AG08396 (cell line): Measurements from ENCODE around the gene SLC38A8.
A peak's percentile ranks its signal among the peaks of the same experiment; 100 is the strongest.

Experiments used
- DNase-seq: peaks from one replicate; pipeline ENCODE4 v3.0.0; 2012; ENCODE audit warnings: low spot score, mixed read lengths

Gene SLC38A8

DNA sequence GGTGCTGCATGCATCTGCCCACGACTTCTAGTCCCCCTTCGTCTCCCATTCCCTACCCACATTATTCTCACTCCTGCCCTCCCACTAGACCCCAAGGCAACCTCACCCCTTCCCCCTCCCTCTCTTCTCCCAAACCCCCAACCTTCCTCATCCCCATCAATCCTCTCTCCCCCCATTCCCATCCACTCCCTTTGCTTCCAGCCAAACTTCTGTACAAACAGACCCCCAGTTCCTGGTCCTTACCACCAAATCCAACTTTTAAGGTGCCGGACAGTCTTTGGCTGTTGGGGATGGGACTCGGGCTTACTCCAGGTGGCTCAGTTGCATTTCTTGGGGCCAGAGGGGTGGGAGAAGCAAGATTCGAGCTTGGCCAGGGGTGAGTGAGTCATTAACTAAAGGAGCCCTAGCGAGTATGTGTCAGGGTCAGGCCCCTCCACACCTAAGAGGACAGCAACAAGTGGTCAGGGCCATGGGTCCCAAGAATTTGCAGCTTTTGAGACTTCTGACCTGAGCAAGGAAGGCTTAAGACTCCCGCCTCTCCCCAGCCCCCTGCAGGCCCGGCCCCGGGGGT is at the start of gene SLC38A8:
TSS of gene SLC38A8 (minus strand) at position 488 of the 571 bp plus-strand sequence. CDS start 638 bp downstream, outside the sequence.
- DNase-seq, result no peak

DNA sequence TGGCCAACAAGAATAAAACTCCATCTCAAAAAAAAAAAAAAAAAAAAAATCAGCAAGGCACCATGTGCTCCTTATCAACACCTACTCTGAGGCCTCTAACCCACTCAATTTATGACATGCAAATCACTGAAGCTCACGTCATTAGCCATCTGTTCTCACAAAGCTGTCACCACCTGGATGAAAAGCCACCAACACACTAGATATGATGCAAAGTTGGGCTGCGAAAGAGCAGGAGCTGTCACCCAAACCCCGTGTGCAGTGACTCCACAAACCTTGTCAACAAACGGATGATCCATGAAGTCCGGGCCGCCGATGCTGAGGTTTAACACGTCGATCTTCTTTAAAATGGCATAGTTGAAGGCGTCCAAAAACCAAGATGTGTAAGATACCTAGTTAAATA is 48.9 kb upstream of the SLC38A8 start:
- DNase-seq, result no peak

DNA sequence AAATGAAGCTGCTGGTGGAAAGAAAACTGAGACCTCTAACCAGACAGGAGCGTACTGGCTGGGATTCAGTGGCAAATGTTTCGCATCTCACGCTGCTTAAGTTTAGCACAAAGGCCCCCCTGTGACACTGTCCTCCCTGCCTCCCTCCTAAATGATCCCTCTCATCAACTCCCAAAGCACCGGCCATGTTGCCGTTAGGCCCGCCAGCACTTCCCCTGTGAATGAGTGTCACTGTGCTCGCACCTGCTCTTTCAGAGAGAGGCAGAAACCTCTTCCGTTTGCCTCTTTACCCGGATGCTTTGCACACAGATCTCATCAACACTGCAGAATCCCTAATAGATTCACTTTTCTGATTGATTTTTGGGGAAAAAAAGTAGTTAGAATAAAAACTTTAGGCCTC is 47.6 kb upstream of the SLC38A8 start:
- no peak for DNase-seq

DNA sequence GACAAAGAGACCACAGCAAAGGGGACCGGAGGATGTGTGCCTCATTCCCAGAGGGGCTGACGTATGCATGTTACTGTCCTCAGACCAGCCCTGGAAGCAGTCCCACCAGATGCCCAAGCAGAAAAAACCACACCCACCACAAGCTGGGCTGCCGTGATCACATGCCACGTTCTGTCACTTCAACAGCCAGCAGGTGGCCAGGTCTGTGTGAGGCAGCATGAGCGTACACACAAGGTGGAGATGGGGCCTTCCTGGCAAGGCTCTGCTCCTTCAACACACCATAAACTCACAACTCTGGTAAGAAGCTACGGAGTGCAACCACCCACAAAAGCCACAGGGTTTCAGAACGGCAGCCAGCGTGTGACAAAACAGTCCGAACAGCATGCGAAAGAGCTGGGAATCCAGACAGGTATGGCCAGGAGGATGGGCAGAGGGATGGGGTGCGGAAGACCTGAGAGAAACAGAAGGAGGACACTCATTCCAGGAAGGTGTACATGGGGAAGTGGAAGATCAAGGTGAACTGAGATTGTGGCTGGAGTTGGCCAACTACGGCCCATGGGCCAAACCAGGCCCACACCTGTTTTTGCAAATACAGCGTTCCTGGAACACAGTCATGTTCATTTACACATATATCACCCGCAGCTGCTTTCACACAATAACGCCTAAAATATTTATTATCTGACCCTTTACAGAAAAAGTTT is 46.2 kb upstream of the SLC38A8 start:
- DNase-seq, result no peak

DNA sequence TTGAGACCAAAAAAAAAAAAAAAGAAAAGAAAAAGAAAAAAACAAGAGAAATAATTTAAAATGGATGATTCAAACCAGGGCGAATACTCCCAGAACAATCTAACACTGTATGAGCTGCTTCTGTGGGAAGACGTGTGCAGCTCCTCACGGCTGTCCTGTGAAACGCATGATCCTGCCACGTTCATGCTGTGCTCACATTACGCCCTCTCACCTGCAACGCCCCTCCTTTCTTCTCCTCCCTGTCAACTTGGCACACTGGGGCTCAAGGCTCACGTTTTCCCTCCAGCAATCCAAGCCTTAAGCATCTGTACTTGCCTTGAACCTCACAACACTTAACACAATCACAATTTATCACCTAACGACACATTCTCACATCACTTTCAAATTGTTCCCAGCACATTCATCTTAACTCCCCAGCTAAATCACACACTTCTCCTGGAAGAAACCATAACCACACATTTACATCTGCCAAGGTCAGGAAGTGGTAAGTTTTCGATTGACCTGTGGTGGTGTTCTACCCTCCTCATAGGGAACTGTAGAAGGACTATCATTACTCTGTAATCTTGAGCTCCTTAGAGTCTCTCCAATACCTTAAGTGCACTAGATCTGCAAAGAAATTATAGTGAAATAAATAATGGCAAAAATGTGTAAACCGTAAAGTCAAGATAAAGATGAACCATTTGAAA is 45.0 kb upstream of the SLC38A8 start:
- no peak for DNase-seq

DNA sequence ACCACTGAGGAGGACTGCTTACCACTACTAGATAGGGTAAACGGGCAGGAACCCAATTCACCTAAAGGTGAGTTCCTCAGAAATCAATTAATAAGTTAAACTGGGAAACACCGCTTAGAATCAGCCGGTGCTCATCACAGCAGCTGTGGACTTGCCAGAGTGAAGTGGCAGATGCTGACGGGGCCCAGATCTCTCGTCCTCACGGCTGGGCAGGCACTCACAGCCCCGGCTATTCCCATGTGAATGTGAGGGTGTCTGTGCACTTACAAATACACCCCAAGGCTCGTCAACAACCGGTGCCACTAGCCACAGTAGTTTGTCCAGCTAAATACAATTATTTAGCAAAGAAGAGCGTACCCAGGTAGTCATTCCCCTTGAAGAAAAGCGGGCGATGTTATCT is 44.4 kb upstream of the SLC38A8 start:
- no peak for DNase-seq

DNA sequence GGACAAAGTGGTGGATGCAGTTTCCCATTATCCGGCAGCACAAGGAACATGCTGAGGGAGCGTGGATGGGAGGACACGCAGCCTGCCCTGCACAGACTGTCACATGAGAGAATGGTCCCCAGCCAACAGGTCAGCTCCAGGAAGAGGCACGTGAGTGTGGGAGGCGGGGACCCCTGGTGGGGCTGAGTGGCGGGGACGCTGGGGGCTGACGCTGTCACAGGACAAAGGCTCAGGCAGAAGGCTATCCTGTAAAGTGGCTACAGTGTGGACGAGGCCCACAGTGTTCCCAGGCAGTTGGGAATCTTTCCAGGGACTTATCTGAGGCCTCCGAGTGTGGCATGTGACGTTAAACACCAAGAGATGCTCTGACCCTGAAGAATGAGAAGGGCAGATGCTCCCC is 43.7 kb upstream of the SLC38A8 start:
- DNase-seq, result no peak

DNA sequence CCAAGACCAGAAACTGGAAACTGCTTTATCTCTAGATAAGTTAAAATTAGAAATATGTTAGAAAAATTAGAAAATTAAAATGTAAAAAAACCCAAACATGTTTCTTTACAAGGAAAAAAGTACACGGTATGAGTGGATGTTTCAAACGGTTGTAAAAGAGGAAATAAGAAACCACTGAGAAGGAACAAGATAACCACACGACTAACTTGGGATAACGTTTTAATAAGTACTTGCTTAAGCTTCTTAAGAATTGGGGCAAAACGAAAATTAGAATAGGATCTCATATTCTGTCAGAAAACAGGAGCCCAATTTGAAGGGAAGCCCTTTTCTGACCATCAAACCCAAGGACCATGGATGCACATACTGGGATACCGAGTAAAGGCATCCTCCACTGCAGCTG is 43.2 kb upstream of the SLC38A8 start:
- DNase-seq, result no peak

DNA sequence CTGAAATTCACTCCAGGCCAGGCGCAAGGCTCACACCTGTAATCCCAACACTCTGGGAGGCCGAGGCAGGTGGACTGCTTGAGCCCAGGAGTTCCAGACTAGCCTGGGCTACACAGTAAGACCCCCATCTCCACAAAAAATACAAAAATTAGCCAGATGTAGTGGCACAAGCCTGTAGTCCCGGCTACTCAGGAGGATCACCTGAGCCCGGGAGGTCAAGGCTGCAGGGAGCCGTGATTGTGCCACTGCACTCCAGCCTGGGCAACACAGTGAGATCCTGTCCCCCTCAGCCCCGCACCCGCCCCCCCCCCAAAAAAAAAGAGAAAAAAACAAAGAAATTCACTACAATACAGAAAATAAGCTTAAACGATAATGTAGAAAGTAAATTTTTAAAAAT is 42.7 kb upstream of the SLC38A8 start:
- no peak for DNase-seq

DNA sequence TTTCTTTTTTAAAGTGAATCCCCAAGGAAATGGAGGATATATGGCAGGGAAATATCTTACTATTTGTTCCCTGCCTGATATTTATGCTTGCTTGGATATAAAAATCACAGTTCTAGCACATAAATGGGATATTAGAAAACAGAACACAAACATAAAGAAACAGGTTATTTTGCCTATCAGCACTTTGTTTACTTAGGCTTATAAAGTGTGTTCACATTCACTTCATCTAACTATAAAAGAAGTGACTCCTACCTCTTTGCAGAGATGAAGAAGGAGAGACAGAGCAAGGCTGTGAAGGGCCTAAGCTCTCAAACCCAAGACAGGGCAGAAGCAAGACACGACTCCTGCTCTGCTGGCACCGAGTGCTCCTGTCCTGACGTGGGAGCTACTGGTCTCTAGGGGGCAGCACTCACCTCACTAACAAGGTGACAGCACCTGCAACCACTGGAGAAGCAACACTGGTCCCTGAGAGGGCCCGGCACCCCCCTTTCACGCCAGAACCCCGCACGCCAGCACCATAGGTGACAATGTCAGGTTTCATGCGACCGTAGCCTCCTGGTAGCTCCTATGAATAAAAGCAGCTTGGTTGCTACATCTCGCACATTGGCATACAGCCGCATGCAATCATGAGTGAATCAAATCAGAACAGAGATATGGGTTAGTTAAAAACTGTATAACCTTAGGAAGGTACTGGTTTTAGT is 42.1 kb upstream of the SLC38A8 start:
- DNase-seq, result peak; percentile 70

DNA sequence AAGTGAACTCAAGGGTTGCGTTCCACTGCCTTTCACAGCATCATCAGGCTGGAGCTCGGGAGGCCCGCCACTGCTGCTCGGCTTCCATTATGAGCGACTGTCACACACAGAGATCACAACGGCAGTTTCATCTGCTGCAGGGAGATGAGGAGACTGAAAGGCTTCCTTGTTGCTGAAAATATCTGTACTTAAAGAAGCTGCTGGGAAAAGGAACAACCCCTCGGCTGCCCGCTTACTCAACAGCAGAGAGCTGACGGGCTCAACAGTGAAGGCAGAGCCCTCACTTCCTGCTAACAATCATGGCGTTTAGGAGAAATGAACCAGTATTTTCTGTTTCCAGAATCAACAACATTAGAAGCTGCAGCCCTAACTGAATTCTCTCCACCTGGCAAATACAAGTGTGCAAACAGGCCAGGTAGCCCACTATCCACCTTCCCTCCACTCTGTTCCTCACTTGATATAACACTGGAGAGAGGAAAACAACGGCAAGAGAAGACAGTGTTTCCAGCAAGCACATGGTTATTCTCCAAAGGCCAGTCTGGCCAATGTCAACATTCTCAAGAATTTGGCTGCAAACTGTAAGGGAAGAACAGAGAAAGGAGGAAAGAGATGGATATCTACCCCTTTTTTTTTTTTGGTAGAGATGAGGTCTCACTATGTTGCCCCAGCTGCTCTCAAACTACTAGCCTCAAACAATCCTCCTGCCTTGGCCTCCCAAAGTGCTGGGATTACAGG is 40.4 kb upstream of the SLC38A8 start:
- no peak for DNase-seq

DNA sequence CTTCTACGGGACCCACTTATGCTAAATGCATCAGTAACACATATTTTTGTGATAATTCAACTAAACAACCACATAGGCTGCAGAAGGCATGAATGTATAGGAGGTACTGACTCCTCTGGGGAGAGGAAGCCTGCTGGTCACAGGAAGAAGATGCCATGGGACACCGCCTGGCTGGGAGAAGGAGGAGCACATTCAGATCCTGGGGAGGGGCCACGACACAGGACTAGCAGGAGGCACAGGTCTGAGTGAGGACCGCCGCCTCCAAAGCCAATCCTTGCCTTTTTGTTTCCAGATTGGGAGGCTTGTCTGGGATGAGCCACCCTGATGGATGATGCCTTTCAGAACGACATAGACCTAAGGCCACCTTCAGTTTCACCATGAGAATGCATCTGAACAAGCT is 39.5 kb upstream of the SLC38A8 start:
- DNase-seq, result no peak

DNA sequence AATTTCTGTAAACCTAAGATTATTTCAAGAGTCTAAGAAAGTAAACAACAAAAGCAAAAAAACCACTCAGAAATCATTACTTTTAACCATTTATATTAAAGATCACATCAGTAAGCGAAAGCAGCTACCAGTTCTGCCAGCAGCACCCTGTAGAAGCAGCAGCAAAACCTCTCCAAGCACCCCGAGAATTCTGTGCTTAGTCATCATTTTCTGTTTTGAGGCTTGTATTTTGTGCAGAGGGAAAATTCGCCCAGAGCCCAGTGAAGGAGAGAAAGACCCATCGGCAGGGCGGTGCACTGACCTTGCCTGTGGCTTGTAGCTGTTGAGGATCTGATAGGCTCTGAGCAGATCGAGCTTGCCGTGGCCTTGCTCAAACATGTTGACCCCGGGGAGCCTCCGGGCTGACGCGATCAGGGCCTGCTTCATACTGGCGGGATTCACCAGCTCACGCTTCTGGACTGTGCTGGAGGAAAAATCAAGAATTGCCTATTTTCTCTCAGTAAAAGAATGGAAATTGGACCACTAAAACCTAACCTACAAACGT is 38.9 kb upstream of the SLC38A8 start:
- no peak for DNase-seq

DNA sequence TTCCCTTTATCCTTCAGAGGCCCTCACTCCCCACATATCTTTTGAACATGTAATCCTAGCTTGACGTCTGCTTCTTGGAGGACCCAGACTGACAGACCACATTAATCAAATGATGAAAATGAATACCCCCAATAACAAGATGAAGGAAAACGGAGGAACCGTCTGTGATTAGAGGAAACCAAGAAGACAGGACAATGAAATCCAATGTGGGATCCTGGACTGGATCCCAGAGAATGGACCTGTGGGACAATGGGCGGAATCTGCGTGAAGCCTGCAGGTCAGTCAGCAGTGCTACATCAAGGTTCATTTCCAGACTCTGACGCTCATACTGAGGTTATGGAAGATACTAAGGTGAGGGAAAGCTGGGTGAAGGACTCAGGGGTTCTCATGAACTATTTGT is 38.2 kb upstream of the SLC38A8 start:
- no peak for DNase-seq

DNA sequence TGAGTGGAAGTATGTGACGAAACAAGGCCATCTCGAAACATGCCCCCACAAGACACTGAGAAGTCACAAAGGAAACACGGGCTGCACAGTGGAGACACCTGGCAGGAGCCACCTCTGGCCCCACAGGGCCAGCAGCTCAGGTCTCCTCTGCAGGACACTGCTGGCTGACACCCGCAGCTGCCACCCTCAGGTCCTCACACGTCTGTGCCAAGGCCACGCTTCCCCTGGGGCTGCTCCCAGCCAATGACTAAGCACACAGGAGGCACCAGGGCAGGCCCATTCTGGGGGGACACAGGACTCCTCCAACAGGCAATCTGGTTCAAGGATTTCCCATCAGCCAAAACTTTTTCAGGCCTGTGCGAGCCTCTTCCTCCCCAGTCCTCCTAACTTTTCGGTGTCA is 37.8 kb upstream of the SLC38A8 start:
- no peak for DNase-seq

DNA sequence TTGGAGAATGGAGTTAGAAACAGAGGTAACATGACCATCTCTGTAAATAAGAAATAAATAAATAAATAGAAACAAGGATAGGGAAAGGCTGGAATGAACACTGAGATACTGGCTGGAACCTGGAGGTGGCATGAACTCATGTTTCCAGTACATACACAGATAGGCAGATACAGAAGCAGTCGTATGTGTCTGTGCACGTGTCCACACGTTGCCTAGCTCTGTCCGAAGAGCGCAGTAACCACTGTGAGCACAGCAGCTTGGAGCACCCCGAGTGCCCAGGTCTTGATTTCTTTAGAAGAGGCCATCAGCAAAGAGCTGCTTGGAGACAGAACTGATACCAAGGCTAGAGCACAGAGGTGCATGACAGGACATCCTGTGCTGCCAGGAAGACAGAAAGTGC is 37.1 kb upstream of the SLC38A8 start:
- DNase-seq, result no peak

DNA sequence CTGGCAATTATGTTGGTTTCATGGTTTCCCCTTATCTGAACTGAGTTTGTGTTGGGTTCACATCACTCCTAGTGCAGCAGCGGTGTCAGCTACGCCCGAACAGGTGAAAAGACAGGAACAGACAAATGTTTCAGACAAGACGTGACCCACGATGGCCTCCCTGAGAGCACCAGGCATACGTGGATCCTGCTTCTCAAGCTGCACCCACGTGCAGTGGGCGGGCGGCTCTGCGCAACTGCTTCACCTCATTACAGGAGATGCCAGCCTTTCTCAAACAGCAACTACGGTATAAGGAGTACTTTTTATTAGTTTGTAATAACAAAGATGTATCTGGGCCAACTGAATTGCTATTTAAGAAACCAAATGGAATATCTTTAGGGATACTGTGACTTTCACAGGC is 32.8 kb upstream of the SLC38A8 start:
- no peak for DNase-seq

DNA sequence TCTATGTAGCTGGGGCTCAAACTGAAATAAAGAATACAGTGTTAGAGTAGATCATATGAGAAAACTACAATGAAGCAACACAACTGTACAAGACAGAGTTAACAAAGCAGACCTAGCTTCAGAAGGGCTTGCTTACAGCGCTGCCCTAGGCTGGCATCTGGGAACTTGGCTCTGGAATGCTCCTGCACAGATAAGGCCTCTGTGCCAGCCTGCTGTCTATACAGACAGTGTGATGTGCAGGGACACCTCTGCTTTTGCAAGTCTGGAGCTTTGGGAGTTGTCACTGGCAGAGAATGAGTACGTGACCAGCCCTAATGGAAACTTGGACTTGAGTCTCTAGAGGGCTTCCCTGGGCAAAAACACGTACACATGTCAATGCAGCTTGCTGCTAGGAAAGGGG is 32.1 kb upstream of the SLC38A8 start:
- no peak for DNase-seq

DNA sequence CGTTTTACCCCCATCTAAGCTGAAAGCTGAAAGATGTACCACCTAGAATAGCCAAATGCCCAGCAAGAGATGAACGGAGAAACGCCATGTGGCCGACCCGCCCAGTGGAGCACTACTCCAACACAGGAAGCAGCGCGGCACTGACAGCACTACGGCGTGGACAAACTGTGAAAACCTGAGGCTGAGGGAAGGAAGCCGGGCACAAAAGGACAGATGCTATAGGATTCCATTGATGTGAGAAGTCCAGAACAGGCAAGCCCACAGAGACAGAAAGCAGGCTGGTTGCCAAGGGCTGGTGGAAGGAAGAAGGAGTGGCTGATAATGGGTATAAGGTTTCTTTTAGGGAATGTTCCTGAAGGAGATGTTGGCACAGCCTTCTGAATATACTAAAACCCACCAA is 29.4 kb upstream of the SLC38A8 start:
- DNase-seq, result no peak

DNA sequence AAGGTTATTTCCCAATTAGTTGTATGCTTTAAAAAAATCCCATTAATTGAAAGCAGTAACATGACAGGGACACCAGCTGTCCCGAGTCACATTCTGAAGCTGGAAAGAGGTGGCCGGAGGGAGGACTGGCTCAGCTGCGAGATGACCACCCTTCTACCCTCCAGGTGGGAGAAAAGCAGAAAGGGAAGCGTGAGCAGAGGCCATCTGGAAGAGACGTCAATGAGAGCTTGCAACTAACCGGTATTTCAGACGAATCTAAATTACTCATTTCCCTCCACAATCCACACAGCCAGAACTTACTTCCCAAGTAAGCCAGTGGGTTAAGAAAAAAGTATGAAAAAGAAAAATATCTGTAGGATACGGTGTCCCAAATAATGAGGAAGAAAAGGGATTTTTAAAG is 28.5 kb upstream of the SLC38A8 start:
- DNase-seq, result no peak

DNA sequence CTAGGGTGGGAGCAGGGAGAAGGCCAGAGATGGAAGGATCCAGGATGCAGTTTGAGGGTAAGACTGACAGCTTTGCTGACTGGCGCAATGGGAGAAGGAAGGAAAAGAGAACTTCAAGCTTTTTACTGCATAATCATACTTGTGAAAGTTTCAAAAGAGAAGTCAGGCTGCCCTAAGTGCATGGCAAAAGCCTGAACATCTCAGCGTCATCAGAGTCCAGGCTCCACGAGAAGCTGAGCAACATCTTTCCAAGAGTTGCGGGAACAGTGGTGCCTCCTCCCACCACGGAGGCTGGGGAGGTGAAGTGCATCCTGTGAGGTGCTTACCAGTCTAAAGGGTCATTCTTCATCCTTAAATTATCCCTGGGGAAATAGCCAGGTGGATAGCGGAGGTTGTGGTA is 26.9 kb upstream of the SLC38A8 start:
- DNase-seq, result no peak
